ENCODE measurements around the gene RASA1.

GRCh38 chr5:87434461-87434860, 166.8 kb downstream of the RASA1 start:
- TF ChIP-seq CTCF (IDR thresholded peaks at IDR 0.05) (no peak), POLR2A (IDR thresholded peaks at IDR 0.05) (no peak)
